ENCODE measurements around the gene ZMYM2.

ZMYM2 gene

DNA sequence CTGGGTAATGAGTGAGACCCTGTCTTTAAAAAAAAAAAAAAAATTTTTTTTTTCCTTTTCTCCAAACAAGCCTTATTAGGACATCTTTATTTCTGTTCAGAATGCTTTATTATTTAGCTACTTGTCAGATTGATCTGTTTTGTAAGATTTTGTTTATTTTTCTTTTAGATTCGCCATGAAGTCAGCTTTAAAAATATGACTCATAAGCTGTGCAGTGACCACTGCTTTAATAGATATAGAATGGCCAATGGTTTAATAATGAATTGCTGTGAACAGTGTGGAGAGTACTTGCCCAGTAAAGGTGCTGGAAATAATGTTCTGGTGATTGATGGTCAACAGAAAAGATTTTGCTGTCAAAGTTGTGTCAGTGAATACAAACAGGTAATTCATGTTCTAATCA, 47.7 kb downstream of the ZMYM2 start:
- no peak for TF ChIP-seq ZFX (IDR thresholded peaks at IDR 0.05)
- TF ChIP-seq, protein P1, sequence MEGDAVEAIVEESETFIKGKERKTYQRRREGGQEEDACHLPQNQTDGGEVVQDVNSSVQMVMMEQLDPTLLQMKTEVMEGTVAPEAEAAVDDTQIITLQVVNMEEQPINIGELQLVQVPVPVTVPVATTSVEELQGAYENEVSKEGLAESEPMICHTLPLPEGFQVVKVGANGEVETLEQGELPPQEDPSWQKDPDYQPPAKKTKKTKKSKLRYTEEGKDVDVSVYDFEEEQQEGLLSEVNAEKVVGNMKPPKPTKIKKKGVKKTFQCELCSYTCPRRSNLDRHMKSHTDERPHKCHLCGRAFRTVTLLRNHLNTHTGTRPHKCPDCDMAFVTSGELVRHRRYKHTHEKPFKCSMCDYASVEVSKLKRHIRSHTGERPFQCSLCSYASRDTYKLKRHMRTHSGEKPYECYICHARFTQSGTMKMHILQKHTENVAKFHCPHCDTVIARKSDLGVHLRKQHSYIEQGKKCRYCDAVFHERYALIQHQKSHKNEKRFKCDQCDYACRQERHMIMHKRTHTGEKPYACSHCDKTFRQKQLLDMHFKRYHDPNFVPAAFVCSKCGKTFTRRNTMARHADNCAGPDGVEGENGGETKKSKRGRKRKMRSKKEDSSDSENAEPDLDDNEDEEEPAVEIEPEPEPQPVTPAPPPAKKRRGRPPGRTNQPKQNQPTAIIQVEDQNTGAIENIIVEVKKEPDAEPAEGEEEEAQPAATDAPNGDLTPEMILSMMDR (conservative IDR thresholded peaks at IDR 0.05), result no peak
- no peak overlapping the region for H3K27ac ChIP-seq

DNA sequence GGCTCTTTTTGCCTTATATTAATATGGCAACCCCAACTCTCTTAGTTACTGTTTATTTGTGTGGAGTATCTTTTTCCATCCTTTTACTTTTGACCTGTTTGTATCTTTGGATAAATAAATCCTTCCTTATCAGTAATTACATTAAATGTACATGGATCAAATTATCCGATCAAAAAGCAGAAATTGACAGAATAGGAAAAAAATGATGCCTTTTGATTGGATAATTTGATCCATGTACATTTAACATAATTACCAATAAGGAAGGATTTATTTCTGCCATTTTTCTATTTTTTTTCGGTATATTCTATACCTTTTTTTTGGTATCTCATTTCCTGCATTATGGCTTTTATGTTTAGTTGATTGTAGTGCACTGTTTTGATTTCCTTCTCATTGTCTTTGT, 57.2 kb downstream of the ZMYM2 start:
- TF ChIP-seq ZFX (IDR thresholded peaks at IDR 0.05), result no peak
- TF ChIP-seq, protein P1 (conservative IDR thresholded peaks at IDR 0.05), result no peak
- no peak overlapping the region for H3K27ac ChIP-seq

DNA sequence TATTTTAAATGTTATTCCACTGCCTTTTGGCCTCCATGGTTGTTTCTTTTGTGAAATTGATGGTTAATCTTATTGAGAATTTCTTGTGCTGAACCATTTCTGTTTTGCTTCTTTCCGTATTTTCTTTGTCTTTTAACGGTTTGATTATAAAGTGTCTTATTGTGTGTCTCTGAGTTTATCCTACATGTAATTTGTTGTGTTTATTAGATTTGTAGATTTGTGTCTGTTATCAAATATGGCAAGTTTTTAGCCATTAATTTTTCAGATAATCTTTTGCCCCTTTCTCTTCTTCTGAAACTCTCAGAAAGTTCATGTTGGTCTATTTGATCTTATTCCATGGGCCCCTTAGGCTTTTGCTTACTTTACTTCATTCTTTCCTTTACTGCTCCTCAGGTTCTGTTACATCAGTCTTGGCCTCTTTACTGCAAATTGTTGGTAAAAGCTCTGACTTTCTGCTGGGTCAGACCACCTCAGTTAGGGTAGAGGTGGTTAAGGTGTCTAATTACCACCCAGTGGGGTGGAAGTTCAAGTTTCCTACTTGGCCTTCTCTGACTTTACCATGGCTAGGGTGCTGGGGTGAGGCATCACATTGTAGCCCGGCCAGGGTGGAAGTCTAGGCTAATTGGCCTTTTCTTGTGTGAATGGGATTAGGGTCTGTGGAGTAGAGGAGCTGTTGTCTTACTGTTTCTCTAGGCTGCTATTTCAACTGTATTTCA, 58.3 kb downstream of the ZMYM2 start:
- TF ChIP-seq ZFX (IDR thresholded peaks at IDR 0.05), result no peak
- TF ChIP-seq, protein P1 (conservative IDR thresholded peaks at IDR 0.05), result no peak
- no peak overlapping the region for H3K27ac ChIP-seq

DNA sequence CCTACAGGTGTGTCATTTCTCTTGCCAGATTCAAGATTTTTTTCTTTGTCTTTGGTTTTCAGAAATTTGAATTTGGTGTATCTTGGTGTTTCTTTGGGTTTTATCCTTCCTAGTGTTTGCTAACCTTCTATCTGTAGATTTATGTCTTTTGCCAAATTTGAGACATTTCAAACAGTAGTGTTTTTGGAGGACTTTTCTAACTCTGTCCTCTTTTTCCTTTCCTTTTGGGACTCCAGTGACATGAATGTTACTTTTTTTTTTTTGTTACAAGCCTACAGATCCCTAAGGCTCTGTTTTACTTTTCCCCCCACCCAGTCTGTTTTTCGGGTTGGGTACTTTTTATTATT, 58.8 kb downstream of the ZMYM2 start:
- no peak for TF ChIP-seq ZFX (IDR thresholded peaks at IDR 0.05)

DNA sequence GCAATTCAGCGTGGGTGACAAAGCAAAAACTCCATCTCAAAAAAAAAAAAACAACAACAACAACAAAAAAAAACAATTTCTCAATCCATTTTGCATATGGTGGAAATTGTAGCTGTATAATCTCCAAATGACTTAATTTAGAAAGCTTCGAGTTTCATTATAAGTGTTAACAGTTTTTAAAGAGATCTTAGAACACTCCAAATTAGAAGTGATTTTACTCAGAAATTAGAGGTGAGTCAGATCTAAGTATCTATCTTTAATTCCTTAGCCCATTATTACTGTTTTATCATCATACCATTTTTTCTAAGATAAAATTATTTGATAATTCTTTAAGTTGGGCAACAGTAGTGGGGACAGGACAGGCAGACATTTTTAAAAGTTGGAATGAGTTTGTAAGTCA, 60.5 kb downstream of the ZMYM2 start:
- TF ChIP-seq, protein P1 (conservative IDR thresholded peaks at IDR 0.05), result no peak
- TF ChIP-seq ZFX (IDR thresholded peaks at IDR 0.05), result no peak

More for the DNA sequence above, 58.8 kb downstream of the ZMYM2 start:
- no peak overlapping the region for H3K27ac ChIP-seq

DNA sequence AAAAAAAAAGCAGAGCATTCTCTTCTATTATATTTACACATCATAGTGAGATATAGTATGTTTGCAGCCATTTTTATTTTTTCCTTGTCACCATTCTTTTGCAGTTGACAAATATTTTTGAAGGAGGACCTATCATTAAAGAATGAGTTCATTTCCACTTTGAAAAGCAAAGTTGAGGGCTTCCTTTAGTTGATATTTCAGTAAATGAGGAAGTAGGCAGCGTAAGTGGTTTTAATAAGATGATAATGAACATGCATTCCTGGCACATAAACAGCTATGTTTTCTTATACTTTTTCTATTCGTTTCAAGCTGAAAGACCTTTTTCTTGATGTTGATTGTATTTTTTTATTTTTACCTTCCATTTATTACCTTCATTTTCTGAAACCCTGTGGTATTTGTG, 66.2 kb downstream of the ZMYM2 start:
- no peak overlapping the region for H3K27ac ChIP-seq
- TF ChIP-seq ZFX (IDR thresholded peaks at IDR 0.05), result no peak
- TF ChIP-seq, protein P1 (conservative IDR thresholded peaks at IDR 0.05), result no peak

More for the DNA sequence above, 60.5 kb downstream of the ZMYM2 start:
- no peak overlapping the region for H3K27ac ChIP-seq

DNA sequence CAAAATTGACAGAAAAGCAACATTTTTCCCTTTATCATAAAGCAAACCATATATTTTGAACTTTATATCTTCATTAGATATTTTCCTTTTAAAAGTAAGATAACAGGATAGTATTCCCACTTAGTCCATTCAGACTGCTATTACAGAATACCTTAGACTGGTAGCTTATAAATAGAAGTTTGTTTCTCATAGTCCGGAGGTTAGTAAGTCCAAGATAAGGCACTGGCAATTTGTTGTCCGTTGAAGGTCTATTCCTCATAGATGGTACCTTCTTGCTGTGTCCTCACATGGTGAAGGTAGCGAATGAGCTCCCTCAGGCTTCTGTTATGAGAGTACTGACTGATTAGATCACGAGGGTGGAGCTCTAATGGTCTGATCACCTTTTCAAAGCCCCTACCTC, 70.4 kb downstream of the ZMYM2 start:
- H3K27ac ChIP-seq, result no peak overlapping the region

More for the DNA sequence above, 70.4 kb downstream of the ZMYM2 start:
- TF ChIP-seq, protein P1 (conservative IDR thresholded peaks at IDR 0.05), result no peak
- TF ChIP-seq ZFX (IDR thresholded peaks at IDR 0.05), result no peak
